GM12878 (cell line): ENCODE results near the gene C1QL4. TPM values are rescaled to one million over a fixed set of nuclear protein-coding genes. Genes with fewer than 3 reads are reported as not detected.

ENCODE experiments used
- ATAC-seq: fragments of 200-7000 bp; cut with Tn5 transposase; 3 replicates; pipeline ENCODE4 v1.9.1; 2020; ENCODE audit warnings: mild to moderate bottlenecking, moderate library complexity
- BruUV-seq: library from RNA; stranded (reverse); fragments of 400-500 nt; replicated peaks from 2 replicates; lab custom pipeline; 2021; lab: Mats Ljungman, UMichigan
- CTCF ChIA-PET: fragments of 300-600 bp; sonication (Branson Sonifier 250); formaldehyde crosslinking; extraction: SDS; loops from one replicate; lab custom pipeline; 2021; ENCODE audit warnings: inconsistent platforms; lab: Yijun Ruan, JAX
- POLR2A ChIA-PET: fragments of 350-600 bp; formaldehyde crosslinking; extraction: SDS; loops from one replicate; lab custom pipeline; 2021; ENCODE audit warnings: inconsistent platforms; lab: Charles Lee
- RAD21 ChIA-PET: fragments of 300-600 bp; sonication (Branson Sonifier 250); formaldehyde crosslinking; loops from one replicate; lab custom pipeline; 2023; ENCODE audit warnings: antibody characterized with exemption; ENCODE audit not compliant: unreplicated experiment; lab: Charles Lee
- SMC1A ChIA-PET: fragments of 300-600 bp; sonication (Branson Sonifier 250); formaldehyde crosslinking; loops from one replicate; lab custom pipeline; 2023; ENCODE audit not compliant: unreplicated experiment, uncharacterized antibody; lab: Charles Lee
- DNase-seq: peaks from one replicate; pipeline ENCODE4 v3.0.0-alpha.2; 2011; ENCODE audit warnings: low read depth, low spot score
- FAIRE-seq: peaks from 3 replicates; lab custom pipeline; 2011; peaks lifted over from hg19 to GRCh38; lab: Jason Lieb, UNC
- H2AFZ ChIP-seq: 2 replicates; pipeline ENCODE4 v1.6.0; 2011; ENCODE audit warnings: low read depth, low read length, control low read depth; ENCODE audit not compliant: control insufficient read depth
- H3K27ac ChIP-seq: 2 replicates; pipeline ENCODE4 v1.5.1; 2011; ENCODE audit warnings: control low read depth; ENCODE audit not compliant: control insufficient read depth, insufficient read depth
- H3K27me3 ChIP-seq, 2 experiments: replicated peaks in 1 of 2; 2 replicates each; pipeline versions ENCODE4 v1.6.0 to v1.6.1; 2011; ENCODE audit warnings: low read length in 1 of 2; ENCODE audit not compliant: control insufficient read depth in 2 of 2, insufficient read depth in 2 of 2
- H3K36me3 ChIP-seq, 2 experiments: 2 replicates each; pipeline ENCODE4 v1.5.1; 2011; ENCODE audit warnings: low read length in 1 of 2; ENCODE audit not compliant: control insufficient read depth in 2 of 2, insufficient read depth in 2 of 2
- H3K4me1 ChIP-seq: 2 replicates; pipeline ENCODE4 v1.6.1; 2011; ENCODE audit warnings: mild to moderate bottlenecking, low read length, moderate library complexity, mixed read lengths; ENCODE audit not compliant: control insufficient read depth, insufficient read depth
- H3K4me2 ChIP-seq: 2 replicates; pipeline ENCODE4 v1.6.0; 2011; ENCODE audit warnings: control low read depth; ENCODE audit not compliant: control insufficient read depth, insufficient read depth
- H3K4me3 ChIP-seq: fragments of 200-600 bp; sonication (generic); 2 replicates; pipeline ENCODE4 v1.5.1; 2016
- H3K79me2 ChIP-seq: 2 replicates; pipeline ENCODE4 v1.6.0; 2011; ENCODE audit warnings: low read length; ENCODE audit not compliant: control insufficient read depth, insufficient read depth
- H3K9ac ChIP-seq: 2 replicates; pipeline ENCODE4 v1.8.0; 2011; ENCODE audit warnings: low read length, control low read depth, mixed read lengths; ENCODE audit not compliant: control insufficient read depth, insufficient read depth
- H3K9me3 ChIP-seq: replicated peaks from 3 replicates; pipeline ENCODE4 v1.5.1; 2011; ENCODE audit warnings: mild to moderate bottlenecking, low read length; ENCODE audit not compliant: control insufficient read depth, insufficient read depth
- H4K20me1 ChIP-seq: 2 replicates; pipeline ENCODE4 v1.6.0; 2011; ENCODE audit not compliant: control insufficient read depth, insufficient read depth
- BCLAF1 ChIP-seq: fragments of 450-650 bp; IDR thresholded peaks from 2 replicates; pipeline ENCODE4 v1.6.1; 2017; ENCODE audit warnings: antibody characterized with exemption, mild to moderate bottlenecking, moderate library complexity
- BHLHE40 ChIP-seq, 2 experiments: fragments of 450-650 bp in 1 of 2; IDR thresholded peaks; 2 replicates each; pipeline ENCODE4 v1.6.1; 2011 to 2017; ENCODE audit warnings: low read depth in 2 of 2, borderline replicate concordance in 1 of 2, improper control_type of control experiment in 1 of 2, low read length in 1 of 2, mild to moderate bottlenecking in 1 of 2
- IKZF1 ChIP-seq: fragments of 450-650 bp; conservative IDR thresholded peaks from 2 replicates; pipeline ENCODE4 v1.6.1; 2017; ENCODE audit warnings: antibody characterized with exemption, mild to moderate bottlenecking
- LARP7 ChIP-seq: fragments of 450-650 bp; IDR thresholded peaks from 2 replicates; pipeline ENCODE4 v1.6.1; 2017; ENCODE audit warnings: mild to moderate bottlenecking
- NBN ChIP-seq: fragments of 450-650 bp; IDR thresholded peaks from 2 replicates; pipeline ENCODE4 v1.6.1; 2016
- PAX5 ChIP-seq: IDR thresholded peaks from 2 replicates; pipeline ENCODE4 v1.6.1; 2011; ENCODE audit warnings: low read depth, low read length, borderline replicate concordance
- PBX3 ChIP-seq: IDR thresholded peaks from 2 replicates; pipeline ENCODE4 v1.6.1; 2011; ENCODE audit warnings: mild to moderate bottlenecking, low read depth, low read length, moderate library complexity; ENCODE audit not compliant: insufficient replicate concordance
- PKNOX1 ChIP-seq: fragments of 450-650 bp; IDR thresholded peaks from 2 replicates; pipeline ENCODE4 v1.6.1; 2016; ENCODE audit warnings: mild to moderate bottlenecking
- RB1 ChIP-seq: fragments of 450-650 bp; formaldehyde crosslinking; IDR thresholded peaks from 2 replicates; pipeline ENCODE4 v1.6.1; 2017; ENCODE audit warnings: mild to moderate bottlenecking, borderline replicate concordance
- RFX5 ChIP-seq: IDR thresholded peaks from 2 replicates; pipeline ENCODE4 v1.6.1; 2011; ENCODE audit warnings: low read depth, low read length, improper control_type of control experiment
- RUNX3 ChIP-seq: IDR thresholded peaks from 2 replicates; pipeline ENCODE4 v1.6.1; 2012; ENCODE audit warnings: low read length, inconsistent platforms
- SMARCA5 ChIP-seq: fragments of 450-650 bp; IDR thresholded peaks from 2 replicates; pipeline ENCODE4 v1.6.1; 2017; ENCODE audit warnings: mild to moderate bottlenecking
- SMC3 ChIP-seq: IDR thresholded peaks from 2 replicates; pipeline ENCODE4 v1.6.1; 2011; ENCODE audit warnings: low read length, improper control_type of control experiment, borderline replicate concordance
- ZNF217 ChIP-seq: fragments of 450-650 bp; IDR thresholded peaks from 2 replicates; pipeline ENCODE4 v1.6.1; 2017; ENCODE audit warnings: antibody characterized with exemption, mild to moderate bottlenecking
- WGBS: methylation state at CpG from one replicate; pipeline ENCODE4 v1.1.6; 2016; ENCODE audit warnings: low lambda C conversion rate; ENCODE audit not compliant: insufficient replicate concordance, insufficient coverage; ENCODE audit errors: missing lambda C conversion rate; 5-methylcytosine and 5-hydroxymethylcytosine counted together
- in situ Hi-C: fragments of 300-500 bp; cut with MboI; formaldehyde crosslinking; loops from 9 replicates; pipeline ENCODE4 v1.14.3; 2018; ENCODE audit warnings: mixed read lengths
- intact Hi-C: fragments of 100-400 bp; cut with micrococcal nuclease; formaldehyde crosslinking; loops from one replicate; pipeline ENCODE4 v1.14.2; 2022; ENCODE audit not compliant: unreplicated experiment
- polyA plus RNA-seq, 11 experiments: library from polyadenylated mRNA; depleted of rRNA in 4 of 11; unstranded in 6 of 11; stranded (reverse) in 5 of 11; fragments of >200 nt; fragmentation: Nextera tagmentation in 4 of 11; fragmentation: Illumina TruSeq in 1 of 11; extraction: Ambion mirVana in 4 of 11; extraction: Trizol in 1 of 11; gene quantifications; 1 replicate in 1 of 11; 2 replicates in 10 of 11; pipeline versions ENCODE4 v1.2.1 to v1.2.3, GENCODE V29; 2011 to 2016; ENCODE audit warnings: inconsistent platforms in 2 of 11, missing spikeins in 2 of 11, low read depth in 1 of 11
- total RNA-seq, 4 experiments: library from RNA; depleted of rRNA in 3 of 4; stranded (reverse); fragments of >200 nt in 3 of 4; fragmentation: Illumina TruSeq in 1 of 4; extraction: Trizol in 1 of 4; gene quantifications; 2 replicates each; pipeline versions ENCODE4 v1.2.1 to v1.2.3, GENCODE V29; 2013 to 2021

The C1QL4 gene
- total and polyA plus RNA-seq, 10 of the 15 experiments (the other 5 are each of a cell fraction or from before 2014, with no cell fraction given) = 0.05 TPM; not detected in 9

- Histone ChIP-seq H3K27ac (no peak overlapping the region), H3K4me1 (peaks cover 32% of the 10 kb centered on the region), H2AFZ (no peak overlapping the region; the same call in none of the 2 replicates), H3K27me3 (peaks cover 24 to 33% of the 10 kb centered on the region in 2 experiments), H3K4me3 (peak overlapping the region; percentile 8; the same call in 1 of the 2 replicates), H3K9me3 (no peaks in the 10 kb centered on the region), H3K36me3 (no peaks in the 10 kb centered on the region), H3K9ac (no peak overlapping the region), H3K79me2 (no peaks in the 10 kb centered on the region), H4K20me1 (no peaks in the 10 kb centered on the region; the same call in none of the 2 replicates), H3K4me2 (peak overlapping the region; percentile 82)
- BruUV-seq = no TSS peak
- ChIA-PET CTCF (interaction anchor here (0.7 to 4.0 kb wide), 27 partner anchors 10 to 280 kb away, joined by 3 to 139 read pairs (median 4); partner anchors contain the start of genes PRPH, SPATS2 and TROAP), SMC1A (interaction anchor here (0.6 to 3.2 kb wide), 8 partner anchors 10 to 173 kb away, joined by 3 to 22 read pairs (median 4); partner anchors contain the start of gene TROAP), POLR2A (interaction anchor here (0.5 to 2.1 kb wide), 4 partner anchors 10 to 53 kb away, joined by 3 to 9 read pairs (median 4); partner anchors contain the start of gene TROAP), RAD21 (interaction anchor here (1.2 to 3.0 kb wide), 8 partner anchors 10 to 172 kb away, joined by 3 to 25 read pairs (median 6); partner anchors contain the start of gene TROAP)
- intact Hi-C loops (loop anchor here (1.0 kb wide), 1 partner anchor 54 kb away; no protein-coding TSS in a partner anchor), in situ Hi-C loops (no loop called here)
- WGBS = under 1% methylated on average over 52 of the region's 58 CpGs
- FAIRE-seq (peak; percentile 88), DNase-seq (no peak), ATAC-seq (peak; percentile 80)
- TF ChIP-seq BHLHE40 (IDR thresholded peaks at IDR 0.05; ENCODE audit: borderline replicate concordance in 1 of 2, low read depth in 2 of 2, low read length in 1 of 2) (peak in 1 of 2 experiments; percentile 18; a peak in 1 of 4 replicates), PKNOX1 (peak; percentile 72), LARP7 (peak; percentile 68; the same call in 1 of the 2 replicates), RUNX3 (no peak), BCLAF1 (no peak), RFX5 (no peak), SMC3 (peak; percentile 64), PBX3 (peak; percentile 60), ZNF217 (0 out of 2 replicates have a peak, but pooled peaks have one; percentile 52), IKZF1 (peak; percentile 44; the same call in 1 of the 2 replicates), RB1 (peak; percentile 51; the same call in 1 of the 2 replicates), SMARCA5 (peak; percentile 84), NBN (peak; percentile 59; the same call in 1 of the 2 replicates), PAX5 (peak; percentile 37; the same call in 1 of the 2 replicates)
These were observed 5.3 kb upstream of the C1QL4 start for GRCh38 chr12:49342066-49342913.
